GM10266 (cell line): ENCODE measurements around the gene TTLL9.

Source experiments
- DNase-seq: peaks from one replicate; pipeline ENCODE4 v3.0.0; 2012; ENCODE audit errors: extremely low spot score
- CTCF ChIP-seq: IDR thresholded peaks from 2 replicates; pipeline ENCODE4 v1.5.1; 2012; ENCODE audit warnings: mild to moderate bottlenecking, low read depth; ENCODE audit not compliant: control insufficient read depth, insufficient read depth; ENCODE audit errors: missing control alignments

Gene TTLL9

GRCh38 chr20:31864521-31865400 is 5.7 kb upstream of the TTLL9 start:
- TF ChIP-seq CTCF = no peak
- DNase-seq = no peak

GRCh38 chr20:31866221-31866620 is 4.2 kb upstream of the TTLL9 start:
- no peak for TF ChIP-seq CTCF
- no peak for DNase-seq

- peak; percentile 21 for DNase-seq
- TF ChIP-seq CTCF = no peak
Measured at GRCh38 chr20:31868853-31869672, 1.4 kb upstream of the TTLL9 start.

- no peak for TF ChIP-seq CTCF
- peak; percentile 14 for DNase-seq
Measured at GRCh38 chr20:31869673-31869941, 827 bp upstream of the TTLL9 start.

GRCh38 chr20:31870726-31871617 is 538 bp downstream of the TTLL9 start:
- no peak for TF ChIP-seq CTCF
- DNase-seq = no peak

- no peak for TF ChIP-seq CTCF
- DNase-seq = no peak
Measured at GRCh38 chr20:31871618-31871954, 1.2 kb downstream of the TTLL9 start.
